Prostate gland (tissue), 2 donors: Measurements from ENCODE around the gene CCDC80.

Experiments used
- POLR2A ChIP-seq: fragments of 450-650 bp; IDR thresholded peaks from one replicate; pipeline ENCODE4 v1.6.1; 2016; ENCODE audit warnings: antibody characterized with exemption, mild to moderate bottlenecking
- TF ChIP-seq, protein P1 (sequence below), 4 experiments: fragments of 200-600 bp in 2 of 4; fragments of 450-650 bp in 2 of 4; sonication (generic) in 2 of 4; IDR thresholded peaks; 1 replicate in 3 of 4; 2 replicates in 1 of 4; pipeline ENCODE4 v1.5.1; 2016 to 2019; ENCODE audit warnings: antibody characterized with exemption in 4 of 4, mild to moderate bottlenecking in 2 of 4, moderate library complexity in 2 of 4

DNA sequence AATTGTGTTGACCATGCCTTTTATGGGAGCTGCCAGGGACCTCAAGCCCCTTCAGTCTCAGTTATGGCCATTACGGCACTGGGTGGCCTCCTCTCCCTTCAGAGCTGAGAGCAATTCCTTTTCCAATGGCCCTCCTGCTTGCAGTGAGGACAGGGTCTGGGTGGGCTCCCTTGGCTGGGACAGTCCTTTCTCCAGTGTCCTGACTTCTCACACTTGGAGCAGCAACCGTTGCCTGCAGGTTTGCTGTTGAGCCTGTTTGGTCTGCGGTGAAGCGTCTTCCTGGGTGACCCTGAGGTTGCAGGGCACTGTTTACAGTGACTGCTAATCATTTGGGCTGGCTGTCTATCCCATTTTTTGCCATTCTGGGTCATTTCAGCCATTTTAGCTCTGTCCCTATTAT, 3.5 kb upstream of the CCDC80 start:
- no peak for TF ChIP-seq POLR2A
- TF ChIP-seq, protein P1, sequence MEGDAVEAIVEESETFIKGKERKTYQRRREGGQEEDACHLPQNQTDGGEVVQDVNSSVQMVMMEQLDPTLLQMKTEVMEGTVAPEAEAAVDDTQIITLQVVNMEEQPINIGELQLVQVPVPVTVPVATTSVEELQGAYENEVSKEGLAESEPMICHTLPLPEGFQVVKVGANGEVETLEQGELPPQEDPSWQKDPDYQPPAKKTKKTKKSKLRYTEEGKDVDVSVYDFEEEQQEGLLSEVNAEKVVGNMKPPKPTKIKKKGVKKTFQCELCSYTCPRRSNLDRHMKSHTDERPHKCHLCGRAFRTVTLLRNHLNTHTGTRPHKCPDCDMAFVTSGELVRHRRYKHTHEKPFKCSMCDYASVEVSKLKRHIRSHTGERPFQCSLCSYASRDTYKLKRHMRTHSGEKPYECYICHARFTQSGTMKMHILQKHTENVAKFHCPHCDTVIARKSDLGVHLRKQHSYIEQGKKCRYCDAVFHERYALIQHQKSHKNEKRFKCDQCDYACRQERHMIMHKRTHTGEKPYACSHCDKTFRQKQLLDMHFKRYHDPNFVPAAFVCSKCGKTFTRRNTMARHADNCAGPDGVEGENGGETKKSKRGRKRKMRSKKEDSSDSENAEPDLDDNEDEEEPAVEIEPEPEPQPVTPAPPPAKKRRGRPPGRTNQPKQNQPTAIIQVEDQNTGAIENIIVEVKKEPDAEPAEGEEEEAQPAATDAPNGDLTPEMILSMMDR (IDR thresholded peaks at IDR 0.05), result no peak
